Trophoblast cell (in vitro differentiated cells and primary cell): ENCODE results near the gene NFXL1.

Experiments used
- DNase-seq, 2 donors: peaks; one replicate each; pipeline ENCODE4 v3.0.0-alpha.2; 2016
- H2AFZ ChIP-seq: 2 replicates; pipeline ENCODE4 v1.6.1; 2013; ENCODE audit warnings: low read length, moderate library complexity, mild to moderate bottlenecking; ENCODE audit not compliant: insufficient read depth, poor library complexity
- H2AK5ac ChIP-seq: 2 replicates; pipeline ENCODE4 v1.6.1; 2013; ENCODE audit warnings: mild to moderate bottlenecking, low read length
- H2BK120ac ChIP-seq: 2 replicates; pipeline ENCODE4 v1.6.1; 2013; ENCODE audit warnings: low read length, mild to moderate bottlenecking, moderate library complexity; ENCODE audit not compliant: insufficient read depth, poor library complexity
- H2BK12ac ChIP-seq: 2 replicates; pipeline ENCODE4 v1.6.1; 2013; ENCODE audit warnings: mild to moderate bottlenecking, low read length, moderate library complexity
- H2BK5ac ChIP-seq: 2 replicates; pipeline ENCODE4 v1.6.1; 2013; ENCODE audit warnings: low read length, low read depth, moderate library complexity, mild to moderate bottlenecking; ENCODE audit not compliant: poor library complexity
- H3K14ac ChIP-seq: 2 replicates; pipeline ENCODE4 v1.6.1; 2013; ENCODE audit warnings: mild to moderate bottlenecking, low read length
- H3K18ac ChIP-seq: 2 replicates; pipeline ENCODE4 v1.6.1; 2013; ENCODE audit warnings: mild to moderate bottlenecking, low read length
- H3K23ac ChIP-seq: 2 replicates; pipeline ENCODE4 v1.6.1; 2013; ENCODE audit warnings: low read length
- H3K27ac ChIP-seq: 2 replicates; pipeline ENCODE4 v1.5.1; 2013; ENCODE audit warnings: low read depth, mild to moderate bottlenecking, inconsistent platforms, low read length, moderate library complexity
- H3K27me3 ChIP-seq: 2 replicates; pipeline ENCODE4 v1.6.1; 2013; ENCODE audit warnings: inconsistent platforms, mild to moderate bottlenecking, low read length, moderate library complexity; ENCODE audit not compliant: insufficient read depth
- H3K36me3 ChIP-seq, 2 experiments: 1 replicate in 1 of 2; 2 replicates in 1 of 2; pipeline ENCODE4 v1.6.1; 2013; ENCODE audit warnings: low read length in 2 of 2, mild to moderate bottlenecking in 2 of 2, moderate library complexity in 1 of 2; ENCODE audit not compliant: insufficient read depth in 2 of 2, control insufficient read depth in 1 of 2
- H3K4ac ChIP-seq: 2 replicates; pipeline ENCODE4 v1.6.1; 2013; ENCODE audit warnings: low read depth, mild to moderate bottlenecking, low read length, moderate library complexity
- H3K4me1 ChIP-seq, 2 experiments: 1 replicate in 1 of 2; 2 replicates in 1 of 2; pipeline ENCODE4 v1.6.1; 2013; ENCODE audit warnings: low read length in 2 of 2, mild to moderate bottlenecking in 2 of 2, moderate library complexity in 1 of 2; ENCODE audit not compliant: insufficient read depth in 2 of 2, control insufficient read depth in 1 of 2
- H3K4me2 ChIP-seq: 2 replicates; pipeline ENCODE4 v1.6.1; 2013; ENCODE audit warnings: inconsistent platforms, mild to moderate bottlenecking, low read length, moderate library complexity
- H3K4me3 ChIP-seq: 2 replicates; pipeline ENCODE4 v1.5.1; 2013; ENCODE audit warnings: mild to moderate bottlenecking, low read depth, low read length, inconsistent platforms
- H3K79me1 ChIP-seq: one replicate; pipeline ENCODE4 v1.6.1; 2013; ENCODE audit warnings: low read length
- H3K79me2 ChIP-seq: 2 replicates; pipeline ENCODE4 v1.6.1; 2013; ENCODE audit warnings: low read length, mild to moderate bottlenecking; ENCODE audit not compliant: control insufficient read depth, insufficient read depth, poor library complexity
- H3K9ac ChIP-seq: 2 replicates; pipeline ENCODE4 v1.6.1; 2013; ENCODE audit warnings: mild to moderate bottlenecking, low read length
- H3K9me3 ChIP-seq: 2 replicates; pipeline ENCODE4 v1.6.1; 2013; ENCODE audit warnings: low read depth, mild to moderate bottlenecking, control low read depth, inconsistent platforms, low read length; ENCODE audit not compliant: insufficient read depth
- H4K12ac ChIP-seq: 2 replicates; pipeline ENCODE4 v1.6.1; 2013; ENCODE audit warnings: low read depth, mild to moderate bottlenecking, low read length, moderate library complexity
- H4K8ac ChIP-seq: 2 replicates; pipeline ENCODE4 v1.6.1; 2013; ENCODE audit warnings: low read depth, mild to moderate bottlenecking, low read length, moderate library complexity
- H4K91ac ChIP-seq: one replicate; pipeline ENCODE4 v1.6.1; 2013; ENCODE audit warnings: low read depth, mild to moderate bottlenecking, low read length, moderate library complexity
- WGBS: extraction: QIAGEN DNeasy Blood & Tissue Kit; methylation state at CpG from one replicate; pipeline ENCODE4 v1.1.7; 2013; ENCODE audit warnings: missing lambda C conversion rate; ENCODE audit not compliant: insufficient read length, insufficient coverage; ENCODE audit errors: extremely low coverage; 5-methylcytosine and 5-hydroxymethylcytosine counted together

Gene NFXL1

GRCh38 chr4:47830265-47831025 lies 83.9 kb downstream of the NFXL1 start:
- Histone ChIP-seq H3K9ac (no peak overlapping the region), H3K18ac (no peak overlapping the region), H3K36me3 (no peaks in the 10 kb centered on the region), H3K79me2 (no peaks in the 10 kb centered on the region), H3K9me3 (no peaks in the 10 kb centered on the region), H2BK5ac (no peak overlapping the region), H4K8ac (no peak overlapping the region), H3K27me3 (no peaks in the 10 kb centered on the region), H3K4me1 (peaks cover 3% of the 10 kb centered on the region in 2 experiments), H3K23ac (no peak overlapping the region), H2AK5ac (no peak overlapping the region), H4K12ac (no peak overlapping the region), H3K79me1 (no peaks in the 10 kb centered on the region), H3K4me2 (no peak overlapping the region), H2AFZ (no peak overlapping the region), H4K91ac (no peak overlapping the region), H2BK120ac (no peak overlapping the region), H2BK12ac (no peak overlapping the region), H3K14ac (no peak overlapping the region), H3K4ac (no peak overlapping the region), H3K27ac (no peak overlapping the region), H3K4me3 (no peak overlapping the region)
- DNase-seq = no peak
- WGBS = no CpG with 5 or more reads among the region's 3 CpGs

- Histone ChIP-seq H3K18ac (no peak overlapping the region), H3K27ac (no peak overlapping the region), H2AFZ (no peak overlapping the region), H3K14ac (no peak overlapping the region), H2BK12ac (no peak overlapping the region), H4K8ac (no peak overlapping the region), H4K12ac (no peak overlapping the region), H2AK5ac (no peak overlapping the region), H3K4me1 (peaks cover 0 to 7% of the 10 kb centered on the region in 2 experiments), H2BK120ac (no peak overlapping the region), H3K4me2 (no peak overlapping the region), H3K9me3 (no peaks in the 10 kb centered on the region), H4K91ac (no peak overlapping the region), H3K4me3 (no peak overlapping the region), H3K79me2 (no peaks in the 10 kb centered on the region), H3K79me1 (no peaks in the 10 kb centered on the region), H3K4ac (no peak overlapping the region), H3K27me3 (no peaks in the 10 kb centered on the region), H2BK5ac (no peak overlapping the region), H3K36me3 (no peaks in the 10 kb centered on the region), H3K23ac (no peak overlapping the region), H3K9ac (no peak overlapping the region)
- no peak for DNase-seq
Observed at GRCh38 chr4:47829438-47829837, 84.9 kb downstream of the NFXL1 start.

- no peak overlapping the region for H4K91ac ChIP-seq
- no peak overlapping the region for H3K4me2 ChIP-seq
- no peak overlapping the region for H3K9ac ChIP-seq
- no peak overlapping the region for H2AFZ ChIP-seq
- H2BK120ac ChIP-seq = no peak overlapping the region
- H3K14ac ChIP-seq = no peak overlapping the region
- no peak overlapping the region for H2AK5ac ChIP-seq
- no peak overlapping the region for H3K23ac ChIP-seq
- H3K4me3 ChIP-seq = no peak overlapping the region
- no peak overlapping the region for H2BK12ac ChIP-seq
- H3K27ac ChIP-seq = no peak overlapping the region
- no peaks in the 10 kb centered on the region for H3K36me3 ChIP-seq
- H2BK5ac ChIP-seq = no peak overlapping the region
- no peak overlapping the region for H3K4ac ChIP-seq
- H3K9me3 ChIP-seq = no peaks in the 10 kb centered on the region
- DNase-seq = no peak
- H3K18ac ChIP-seq = no peak overlapping the region
- peaks cover 4% of the 10 kb centered on the region for H3K79me1 ChIP-seq
- no peak overlapping the region for H4K12ac ChIP-seq
- H3K27me3 ChIP-seq = no peaks in the 10 kb centered on the region
- H3K4me1 ChIP-seq = peaks cover 3 to 13% of the 10 kb centered on the region in 2 experiments
- H4K8ac ChIP-seq = no peak overlapping the region
- no CpG with 5 or more reads among the region's 2 CpGs for WGBS
- no peaks in the 10 kb centered on the region for H3K79me2 ChIP-seq
Observed at GRCh38 chr4:47827343-47828047, 86.9 kb downstream of the NFXL1 start.

GRCh38 chr4:47824840-47825239 lies 89.5 kb downstream of the NFXL1 start:
- Histone ChIP-seq H3K4me2 (peak overlapping the region; percentile 17), H2BK12ac (no peak overlapping the region), H3K79me1 (peaks cover 4% of the 10 kb centered on the region), H3K9me3 (no peaks in the 10 kb centered on the region), H2AK5ac (no peak overlapping the region), H2BK120ac (no peak overlapping the region), H3K27ac (peak overlapping the region; percentile 73), H4K91ac (no peak overlapping the region), H3K27me3 (no peaks in the 10 kb centered on the region), H4K8ac (no peak overlapping the region), H2BK5ac (no peak overlapping the region), H2AFZ (no peak overlapping the region), H3K36me3 (no peaks in the 10 kb centered on the region), H3K14ac (no peak overlapping the region), H3K4me1 (peaks cover 3 to 11% of the 10 kb centered on the region in 2 experiments), H3K18ac (no peak overlapping the region), H3K4me3 (no peak overlapping the region), H3K9ac (no peak overlapping the region), H3K79me2 (no peaks in the 10 kb centered on the region), H3K4ac (no peak overlapping the region), H4K12ac (no peak overlapping the region), H3K23ac (no peak overlapping the region)
- no peak for DNase-seq
- WGBS = no CpG with 5 or more reads among the region's 7 CpGs
